ENCODE data around the gene RPEL1. TPM values are rescaled to one million over a fixed set of nuclear protein-coding genes. Genes with fewer than 3 reads are reported as not detected.
"Not testable (repeated sequence)": the region's sequence is repeated elsewhere in the genome, so short reads cannot be mapped to it uniquely, and the experiment has no call there.

RPEL1 gene
- polyA plus RNA-seq, 2 of the 4 experiments (the other 2 are of a cell fraction), result 0.12 to 0.13 TPM

- Histone ChIP-seq H3K27ac (peak overlapping the region in 1 of 2 experiments; percentile 58; a peak in 1 of 6 replicates), H3K4me1 (peaks cover 17% of the 10 kb centered on the region), H3K4me2 (no peak overlapping the region), H3K4me3 (no peak overlapping the region), H3K9me3 (no peaks in the 10 kb centered on the region)
- ChIA-PET POLR2A (no interaction called here), CTCF (interaction anchor here (0.9 to 1.5 kb wide), 5 partner anchors 8 to 23 kb away, joined by 3 to 6 read pairs (median 3); no protein-coding TSS in a partner anchor)
- FAIRE-seq (no peak), DNase-seq (ENCODE audit: low read depth in 1 of 2, low spot score in 1 of 2) (no peak), ATAC-seq (no peak)
- 97% methylated on average over 5 of the region's 5 CpGs for WGBS (ENCODE audit: missing lambda C conversion rate)
- TF ChIP-seq MYC (IDR thresholded peaks at IDR 0.05; ENCODE audit: borderline replicate concordance, low read length) (no peak), FOSL2 (IDR thresholded peaks at IDR 0.05) (no peak), FOSL2 (CRISPR knock-in tag; IDR thresholded peaks at IDR 0.05) (no peak)
Observed at GRCh38 chr10:103215601-103216000, 30.1 kb upstream of the RPEL1 start.

- DNase-seq (ENCODE audit: low read depth in 1 of 2, low spot score in 1 of 2); POLR2A ChIA-PET; H3K4me3 ChIP-seq; ATAC-seq; H3K9me3 ChIP-seq; FAIRE-seq: not testable (repeated sequence)
- CTCF ChIA-PET, result interaction anchor here (1.2 to 1.5 kb wide), 3 partner anchors 9 to 30 kb away, joined by 3 to 4 read pairs (median 3); no protein-coding TSS in a partner anchor
- WGBS (ENCODE audit: missing lambda C conversion rate), result 35% methylated on average over 4 of the region's 4 CpGs
- Histone ChIP-seq H3K27ac (peak overlapping the region; percentile 35 to 58; a peak in 4 of 6 replicates), H3K4me1 (peaks cover 17% of the 10 kb centered on the region), H3K4me2 (peak overlapping the region; percentile 41; the same call in 2 of the 3 replicates)
Observed at GRCh38 chr10:103216362-103216761, 29.3 kb upstream of the RPEL1 start.

GRCh38 chr10:103224133-103224532, 21.6 kb upstream of the RPEL1 start:
- no peak for ATAC-seq
- TF ChIP-seq EP300 (IDR thresholded peaks at IDR 0.05), result no peak
- no peak for TF ChIP-seq TP53 (CRISPR knock-in tag; IDR thresholded peaks at IDR 0.05)
- no peak for TF ChIP-seq POLR2AphosphoS2 (conservative IDR thresholded peaks at IDR 0.05; ENCODE audit: low read length)
- no peak for TF ChIP-seq KDM1A (IDR thresholded peaks at IDR 0.05; ENCODE audit: low read depth)
- no peak for TF ChIP-seq RFX5 (IDR thresholded peaks at IDR 0.05)
- no peak for TF ChIP-seq HEYL (CRISPR knock-in tag; IDR thresholded peaks at IDR 0.05)
- no peak for TF ChIP-seq REST (IDR thresholded peaks at IDR 0.05)
- Histone ChIP-seq H3K27ac (no peak overlapping the region), H3K9me3 (0 out of 3 replicates have a peak, but pooled peaks cover 5% of the 10 kb centered on the region), H3K4me2 (no peak overlapping the region), H3K4me1 (peaks cover 20% of the 10 kb centered on the region), H3K4me3 (no peak overlapping the region)
- 96% methylated on average over 4 of the region's 4 CpGs for WGBS (ENCODE audit: missing lambda C conversion rate)
- ChIA-PET CTCF (interaction anchor here (0.8 kb wide), 3 partner anchors 13 to 30 kb away, joined by 3 read pairs; no protein-coding TSS in a partner anchor), POLR2A (no interaction called here)
- FAIRE-seq, result no peak
- DNase-seq (ENCODE audit: low read depth in 1 of 2, low spot score in 1 of 2), result no peak

GRCh38 chr10:103224721-103225120, 21.0 kb upstream of the RPEL1 start:
- 83% methylated on average over 5 of the region's 5 CpGs for whole genome bisulfite sequencing (ENCODE audit: missing lambda C conversion rate)
- H3K9me3 ChIP-seq; CTCF ChIA-PET; DNase-seq (ENCODE audit: low read depth in 1 of 2, low spot score in 1 of 2); POLR2A ChIA-PET; FAIRE-seq; ATAC-seq; H3K4me3 ChIP-seq; H3K4me2 ChIP-seq: not testable (repeated sequence)
- Histone ChIP-seq H3K4me1 (peaks cover 26% of the 10 kb centered on the region), H3K27ac (0 out of 6 replicates have a peak overlapping the region, but pooled peaks of 1 of the 2 experiments have one; percentile 11)

- Histone ChIP-seq H3K9me3 (0 out of 3 replicates have a peak, but pooled peaks cover 5% of the 10 kb centered on the region), H3K4me3 (no peak overlapping the region), H3K4me2 (no peak overlapping the region), H3K4me1 (peaks cover 38% of the 10 kb centered on the region), H3K27ac (peak overlapping the region; percentile 13 to 96; a peak in 3 of 6 replicates)
- ATAC-seq, result no peak
- POLR2A ChIA-PET, result interaction anchor here (3.0 kb wide), 1 partner anchor 33 kb away, joined by 13 read pairs; the partner anchor contains the start of gene NT5C2
- CTCF ChIA-PET, result interaction anchor here (4.1 kb wide), 1 partner anchor 19 kb away, joined by 17 read pairs; the partner anchor contains the start of gene RPEL1
- no peak for FAIRE-seq
- DNase-seq (ENCODE audit: low read depth in 1 of 2, low spot score in 1 of 2), result no peak
- TF ChIP-seq PHF8 (IDR thresholded peaks at IDR 0.05; ENCODE audit: borderline replicate concordance, low read depth) (no peak), BHLHE40 (IDR thresholded peaks at IDR 0.05; ENCODE audit: low read depth, low read length) (no peak), JUNB (IDR thresholded peaks at IDR 0.05) (no peak), MAZ (IDR thresholded peaks at IDR 0.05; ENCODE audit: borderline replicate concordance, low read depth, low read length) (no peak), MAFK (IDR thresholded peaks at IDR 0.05; ENCODE audit: partially characterized antibody) (no peak), ZC3H11A (IDR thresholded peaks at IDR 0.05) (no peak), ZNF302 (CRISPR knock-in tag; IDR thresholded peaks at IDR 0.05) (no peak), HOXA7 (CRISPR knock-in tag; IDR thresholded peaks at IDR 0.05) (no peak), FOXS1 (CRISPR knock-in tag; IDR thresholded peaks at IDR 0.05) (no peak), CEBPB (IDR thresholded peaks at IDR 0.05) (no peak), GATA3 (IDR thresholded peaks at IDR 0.05; ENCODE audit: borderline replicate concordance) (no peak), ZFP36 (IDR thresholded peaks at IDR 0.05; ENCODE audit: borderline replicate concordance, partially characterized antibody) (no peak), TP53 (CRISPR knock-in tag; IDR thresholded peaks at IDR 0.05) (no peak), PBX3 (IDR thresholded peaks at IDR 0.05) (no peak), CBX8 (IDR thresholded peaks at IDR 0.05) (no peak)
Observed at GRCh38 chr10:103225939-103226338, 19.7 kb upstream of the RPEL1 start.
